Muscle layer of duodenum (tissue), 2 donors: ENCODE measurements around the gene SRSF1.
"Not testable (repeated sequence)": the region's sequence is repeated elsewhere in the genome, so short reads cannot be mapped to it uniquely, and the experiment has no call there.

Experiments
- H3K27ac ChIP-seq: one replicate; pipeline ENCODE4 v1.7.0; 2013; ENCODE audit warnings: mild to moderate bottlenecking, low read length
- H3K27me3 ChIP-seq: one replicate; pipeline ENCODE4 v1.7.0; 2013; ENCODE audit warnings: low read depth, mild to moderate bottlenecking, control low read depth, low read length
- H3K36me3 ChIP-seq, 2 donors: one replicate each; pipeline ENCODE4 v1.7.0; 2013; ENCODE audit warnings: low read length in 2 of 2, control low read depth in 1 of 2, mild to moderate bottlenecking in 1 of 2; ENCODE audit not compliant: insufficient read depth in 2 of 2, control insufficient read depth in 1 of 2
- H3K4me1 ChIP-seq, 2 donors: one replicate each; pipeline ENCODE4 v1.7.0; 2013; ENCODE audit warnings: low read length in 2 of 2, mild to moderate bottlenecking in 2 of 2, control low read depth in 1 of 2, moderate library complexity in 1 of 2; ENCODE audit not compliant: insufficient read depth in 2 of 2, control insufficient read depth in 1 of 2
- H3K4me3 ChIP-seq, 2 donors: one replicate each; pipeline ENCODE4 v1.7.0; 2013; ENCODE audit warnings: low read length in 2 of 2, low read depth in 1 of 2, mild to moderate bottlenecking in 1 of 2
- H3K9me3 ChIP-seq, 2 donors: one replicate each; pipeline ENCODE4 v1.7.0; 2013; ENCODE audit warnings: low read length in 2 of 2, control low read depth in 1 of 2, mild to moderate bottlenecking in 1 of 2; ENCODE audit not compliant: control insufficient read depth in 1 of 2
- donor health status: healthy.

The SRSF1 gene

GRCh38 chr17:58044256-58044655, 37.2 kb upstream of the SRSF1 start:
- H3K4me3 ChIP-seq, H3K36me3 ChIP-seq, H3K4me1 ChIP-seq, H3K27me3 ChIP-seq, H3K9me3 ChIP-seq, H3K27ac ChIP-seq: not testable (repeated sequence)

GRCh38 chr17:58043221-58044181, 36.5 kb upstream of the SRSF1 start:
- Histone ChIP-seq H3K9me3 (no peaks in the 10 kb centered on the region), H3K27me3 (no peaks in the 10 kb centered on the region), H3K27ac (no peak overlapping the region), H3K4me1 (peaks cover 0 to 7% of the 10 kb centered on the region in 2 donors), H3K36me3 (no peaks in the 10 kb centered on the region), H3K4me3 (no peak overlapping the region)

- peaks cover 0 to 2% of the 10 kb centered on the region in 2 donors for H3K4me1 ChIP-seq
- H3K27ac ChIP-seq = no peak overlapping the region
- no peaks in the 10 kb centered on the region for H3K9me3 ChIP-seq
- no peaks in the 10 kb centered on the region for H3K36me3 ChIP-seq
- no peak overlapping the region for H3K4me3 ChIP-seq
- no peaks in the 10 kb centered on the region for H3K27me3 ChIP-seq
Observed at GRCh38 chr17:58041161-58041560, 34.1 kb upstream of the SRSF1 start.

GRCh38 chr17:58040386-58040785, 33.3 kb upstream of the SRSF1 start:
- H3K9me3 ChIP-seq = no peaks in the 10 kb centered on the region
- no peaks in the 10 kb centered on the region for H3K4me1 ChIP-seq
- no peaks in the 10 kb centered on the region for H3K27me3 ChIP-seq
- no peaks in the 10 kb centered on the region for H3K36me3 ChIP-seq
- no peak overlapping the region for H3K27ac ChIP-seq
- H3K4me3 ChIP-seq = no peak overlapping the region

GRCh38 chr17:58039975-58040374, 32.9 kb upstream of the SRSF1 start:
- no peaks in the 10 kb centered on the region for H3K4me1 ChIP-seq
- no peaks in the 10 kb centered on the region for H3K36me3 ChIP-seq
- no peak overlapping the region for H3K27ac ChIP-seq
- no peaks in the 10 kb centered on the region for H3K9me3 ChIP-seq
- no peaks in the 10 kb centered on the region for H3K27me3 ChIP-seq
- H3K4me3 ChIP-seq = no peak overlapping the region

- Histone ChIP-seq H3K27me3 (no peaks in the 10 kb centered on the region), H3K4me1 (no peaks in the 10 kb centered on the region), H3K36me3 (no peaks in the 10 kb centered on the region), H3K9me3 (no peaks in the 10 kb centered on the region), H3K27ac (no peak overlapping the region), H3K4me3 (no peak overlapping the region)
Observed at GRCh38 chr17:58032691-58033415, 25.8 kb upstream of the SRSF1 start.

- Histone ChIP-seq H3K4me1 (no peaks in the 10 kb centered on the region), H3K27me3 (no peaks in the 10 kb centered on the region), H3K9me3 (no peaks in the 10 kb centered on the region), H3K27ac (no peak overlapping the region), H3K36me3 (no peaks in the 10 kb centered on the region), H3K4me3 (no peak overlapping the region)
Observed at GRCh38 chr17:58028578-58028977, 21.5 kb upstream of the SRSF1 start.

- Histone ChIP-seq H3K36me3 (no peaks in the 10 kb centered on the region), H3K4me1 (no peaks in the 10 kb centered on the region), H3K9me3 (no peaks in the 10 kb centered on the region), H3K27ac (no peak overlapping the region), H3K4me3 (no peak overlapping the region), H3K27me3 (no peaks in the 10 kb centered on the region)
Observed at GRCh38 chr17:58020401-58020800, 13.4 kb upstream of the SRSF1 start.

GRCh38 chr17:58019521-58019920, 12.5 kb upstream of the SRSF1 start:
- H3K36me3 ChIP-seq = no peaks in the 10 kb centered on the region
- no peak overlapping the region for H3K27ac ChIP-seq
- H3K9me3 ChIP-seq = no peaks in the 10 kb centered on the region
- no peaks in the 10 kb centered on the region for H3K27me3 ChIP-seq
- no peak overlapping the region for H3K4me3 ChIP-seq
- no peaks in the 10 kb centered on the region for H3K4me1 ChIP-seq

GRCh38 chr17:58019039-58019438, 12.0 kb upstream of the SRSF1 start:
- Histone ChIP-seq H3K4me3 (no peak overlapping the region), H3K9me3 (no peaks in the 10 kb centered on the region), H3K27ac (no peak overlapping the region), H3K4me1 (no peaks in the 10 kb centered on the region), H3K27me3 (no peaks in the 10 kb centered on the region), H3K36me3 (no peaks in the 10 kb centered on the region)

- H3K36me3 ChIP-seq = peaks cover 7 to 8% of the 10 kb centered on the region in 2 donors
- H3K27ac ChIP-seq = no peak overlapping the region
- no peak overlapping the region for H3K4me3 ChIP-seq
- H3K4me1 ChIP-seq = peaks cover under 1 to 16% of the 10 kb centered on the region in 2 donors
- H3K27me3 ChIP-seq = no peaks in the 10 kb centered on the region
- H3K9me3 ChIP-seq = no peaks in the 10 kb centered on the region
Observed at GRCh38 chr17:58010067-58010799, 3.2 kb upstream of the SRSF1 start.
